HepG2 (cell line): ENCODE data around the gene NTSR2.

Experiments used
- ARNT ChIP-seq: fragments of 450-650 bp; IDR thresholded peaks from 2 replicates; pipeline ENCODE4 v1.6.1; 2017
- CTCF ChIP-seq: sonication (generic); formaldehyde crosslinking; IDR thresholded peaks from 2 replicates; pipeline ENCODE4 v1.5.0; 2020; ENCODE audit warnings: mild to moderate bottlenecking, missing genetic modification reagents, moderate library complexity
- ELF4 ChIP-seq: sonication (generic); formaldehyde crosslinking; IDR thresholded peaks from 2 replicates; pipeline ENCODE4 v1.5.0; 2020; ENCODE audit warnings: missing genetic modification reagents, mild to moderate bottlenecking, moderate library complexity, borderline replicate concordance
- EP300 ChIP-seq, 3 experiments: sonication (generic) in 1 of 3; formaldehyde crosslinking in 1 of 3; IDR thresholded peaks; 2 replicates each; pipeline versions ENCODE4 v1.5.1 to v1.6.1; 2011 to 2020; ENCODE audit warnings: low read depth in 2 of 3, low read length in 2 of 3, borderline replicate concordance in 1 of 3, improper control_type of control experiment in 1 of 3, mild to moderate bottlenecking in 1 of 3, missing genetic modification reagents in 1 of 3, moderate library complexity in 1 of 3
- HNRNPK ChIP-seq: fragments of 200-400 bp; formaldehyde crosslinking; IDR thresholded peaks from 2 replicates; pipeline ENCODE4 v1.6.1; 2018; ENCODE audit warnings: low read length, low read depth, moderate library complexity, mild to moderate bottlenecking; ENCODE audit not compliant: poor library complexity, severe bottlenecking
- MYNN ChIP-seq: sonication (generic); formaldehyde crosslinking; IDR thresholded peaks from 2 replicates; pipeline ENCODE4 v1.4.0; 2020; ENCODE audit warnings: mild to moderate bottlenecking, low read depth, missing genetic modification reagents
- SMARCE1 ChIP-seq: fragments of 450-650 bp; IDR thresholded peaks from 2 replicates; pipeline ENCODE4 v1.6.1; 2017; ENCODE audit warnings: borderline replicate concordance
- SMC3 ChIP-seq: IDR thresholded peaks from 2 replicates; pipeline ENCODE4 v1.6.1; 2011; ENCODE audit warnings: low read length, improper control_type of control experiment
- SRSF9 ChIP-seq: fragments of 200-400 bp; formaldehyde crosslinking; IDR thresholded peaks from 2 replicates; pipeline ENCODE4 v1.6.1; 2018; ENCODE audit warnings: borderline replicate concordance, mild to moderate bottlenecking, low read depth, low read length; ENCODE audit not compliant: insufficient read depth, poor library complexity, severe bottlenecking
- ZFX ChIP-seq: sonication (generic); formaldehyde crosslinking; IDR thresholded peaks from 2 replicates; pipeline ENCODE4 v1.4.0; 2020; ENCODE audit warnings: mild to moderate bottlenecking, low read depth, missing genetic modification reagents, moderate library complexity
- ZNF292 ChIP-seq: sonication (generic); formaldehyde crosslinking; IDR thresholded peaks from 2 replicates; pipeline ENCODE4 v1.8.1; 2022; ENCODE audit warnings: mild to moderate bottlenecking, low read depth, missing genetic modification reagents, borderline replicate concordance
- TF ChIP-seq, protein P1 (sequence below): sonication (generic); formaldehyde crosslinking; IDR thresholded peaks from 2 replicates; pipeline ENCODE4 v1.4.0; 2020; ENCODE audit warnings: missing genetic modification reagents, mild to moderate bottlenecking, borderline replicate concordance
- TF ChIP-seq, protein P2 (sequence below): sonication (generic); formaldehyde crosslinking; conservative IDR thresholded peaks from 2 replicates; pipeline ENCODE4 v1.4.0; 2020; ENCODE audit warnings: missing genetic modification reagents

- TF ChIP-seq, protein P1, sequence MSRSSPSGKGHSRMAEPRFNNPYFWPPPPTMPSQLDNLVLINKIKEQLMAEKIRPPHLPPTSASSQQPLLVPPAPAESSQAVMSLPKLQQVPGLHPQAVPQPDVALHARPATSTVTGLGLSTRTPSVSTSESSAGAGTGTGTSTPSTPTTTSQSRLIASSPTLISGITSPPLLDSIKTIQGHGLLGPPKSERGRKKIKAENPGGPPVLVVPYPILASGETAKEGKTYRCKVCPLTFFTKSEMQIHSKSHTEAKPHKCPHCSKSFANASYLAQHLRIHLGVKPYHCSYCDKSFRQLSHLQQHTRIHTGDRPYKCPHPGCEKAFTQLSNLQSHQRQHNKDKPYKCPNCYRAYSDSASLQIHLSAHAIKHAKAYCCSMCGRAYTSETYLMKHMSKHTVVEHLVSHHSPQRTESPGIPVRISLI (CRISPR knock-in tag), result no peak
- no peak for TF ChIP-seq EP300 (IDR thresholded peaks at IDR 0.05; ENCODE audit: low read depth in 2 of 2, low read length in 2 of 2)
- no peak for TF ChIP-seq EP300 (CRISPR knock-in tag; IDR thresholded peaks at IDR 0.05; ENCODE audit: borderline replicate concordance)
- TF ChIP-seq ZFX, result no peak
- TF ChIP-seq, protein P2, sequence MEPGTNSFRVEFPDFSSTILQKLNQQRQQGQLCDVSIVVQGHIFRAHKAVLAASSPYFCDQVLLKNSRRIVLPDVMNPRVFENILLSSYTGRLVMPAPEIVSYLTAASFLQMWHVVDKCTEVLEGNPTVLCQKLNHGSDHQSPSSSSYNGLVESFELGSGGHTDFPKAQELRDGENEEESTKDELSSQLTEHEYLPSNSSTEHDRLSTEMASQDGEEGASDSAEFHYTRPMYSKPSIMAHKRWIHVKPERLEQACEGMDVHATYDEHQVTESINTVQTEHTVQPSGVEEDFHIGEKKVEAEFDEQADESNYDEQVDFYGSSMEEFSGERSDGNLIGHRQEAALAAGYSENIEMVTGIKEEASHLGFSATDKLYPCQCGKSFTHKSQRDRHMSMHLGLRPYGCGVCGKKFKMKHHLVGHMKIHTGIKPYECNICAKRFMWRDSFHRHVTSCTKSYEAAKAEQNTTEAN (CRISPR knock-in tag), result no peak
- no peak for TF ChIP-seq MYNN
- TF ChIP-seq ARNT, result no peak
- TF ChIP-seq SMC3, result no peak
- TF ChIP-seq CTCF (CRISPR knock-in tag), result peak; percentile 44
- no peak for TF ChIP-seq SRSF9
- no peak for TF ChIP-seq ZNF292 (CRISPR knock-in tag)
- no peak for TF ChIP-seq SMARCE1
- TF ChIP-seq ELF4 (CRISPR knock-in tag), result no peak
- TF ChIP-seq HNRNPK, result no peak
Measured at GRCh38 chr2:11642972-11643371, 27.0 kb downstream of the NTSR2 start.
